HG03039 (cell line): ENCODE data around the gene OPCML.

ENCODE experiments used
- ATAC-seq: cut with Tn5 transposase; IDR thresholded peaks from one replicate; pipeline ENCODE4 v1.9.1; 2021; ENCODE audit warnings: mild to moderate bottlenecking, moderate library complexity; ENCODE audit not compliant: unreplicated experiment

Gene OPCML

DNA sequence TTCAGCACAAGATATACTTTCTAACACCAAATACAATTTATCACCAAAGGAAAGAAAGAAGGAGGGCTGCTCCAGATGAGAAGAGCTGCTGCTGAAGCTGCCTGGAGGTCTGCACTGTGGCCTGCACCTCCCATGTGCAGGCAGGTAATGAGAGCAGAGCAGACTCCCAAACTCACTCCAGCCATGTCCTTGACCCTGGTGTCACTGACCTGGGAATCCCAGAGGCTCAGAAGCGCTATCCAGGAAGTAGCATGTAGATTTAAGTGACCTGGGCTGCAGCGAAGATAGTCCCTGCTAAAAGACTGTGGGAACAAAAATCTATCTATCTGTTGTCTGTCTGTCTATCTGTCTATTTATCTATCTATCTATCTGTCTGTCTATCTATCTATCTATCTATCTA, 816.3 kb downstream of the OPCML start:
- no peak for ATAC-seq

DNA sequence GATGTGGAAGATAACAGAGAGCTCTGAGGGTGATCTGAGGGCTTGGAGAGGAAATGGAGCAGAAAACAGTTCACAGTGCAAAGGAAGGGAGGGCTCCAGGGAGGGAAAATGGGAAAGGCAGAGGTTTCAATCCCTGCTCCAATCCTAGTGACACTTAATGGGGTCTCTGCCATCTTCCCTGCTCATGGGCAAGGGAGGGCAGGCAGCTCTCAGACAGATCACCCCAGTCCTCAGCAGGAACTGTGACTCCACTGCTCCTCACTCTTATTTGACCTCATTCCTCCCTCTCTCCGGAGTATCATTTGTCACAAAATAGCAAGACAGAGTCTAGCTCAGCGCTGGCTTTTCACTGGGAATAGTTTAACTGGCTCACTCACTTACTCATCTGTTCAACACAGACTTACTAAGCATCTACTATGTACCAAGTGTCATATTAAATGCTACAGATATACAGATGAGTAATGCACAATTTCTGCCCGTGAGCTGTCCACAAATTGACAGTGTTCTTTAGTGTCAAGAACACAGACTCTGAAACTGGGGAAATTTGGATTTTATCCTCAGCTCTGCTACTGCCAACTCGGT, 817.4 kb downstream of the OPCML start:
- no peak for ATAC-seq

DNA sequence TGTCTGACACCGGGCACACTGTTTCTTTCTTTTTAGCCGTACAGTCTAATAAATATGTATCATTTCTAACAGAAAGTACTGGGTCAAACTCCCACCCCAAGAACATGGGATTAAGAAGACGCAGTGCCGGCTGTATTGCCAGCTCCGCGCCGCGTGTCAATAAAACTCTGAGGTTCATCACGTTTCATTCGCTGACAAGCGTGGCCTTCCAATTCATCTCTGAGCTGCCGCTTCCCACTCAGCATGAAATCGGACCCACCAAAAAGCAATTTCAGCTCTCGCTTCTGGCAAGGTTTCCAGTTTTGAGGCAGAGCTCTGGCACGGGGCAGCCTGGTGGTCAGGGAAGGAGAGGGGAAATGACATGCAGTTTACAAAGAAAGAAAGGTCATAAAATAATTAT, 819.8 kb downstream of the OPCML start:
- ATAC-seq, result no peak

DNA sequence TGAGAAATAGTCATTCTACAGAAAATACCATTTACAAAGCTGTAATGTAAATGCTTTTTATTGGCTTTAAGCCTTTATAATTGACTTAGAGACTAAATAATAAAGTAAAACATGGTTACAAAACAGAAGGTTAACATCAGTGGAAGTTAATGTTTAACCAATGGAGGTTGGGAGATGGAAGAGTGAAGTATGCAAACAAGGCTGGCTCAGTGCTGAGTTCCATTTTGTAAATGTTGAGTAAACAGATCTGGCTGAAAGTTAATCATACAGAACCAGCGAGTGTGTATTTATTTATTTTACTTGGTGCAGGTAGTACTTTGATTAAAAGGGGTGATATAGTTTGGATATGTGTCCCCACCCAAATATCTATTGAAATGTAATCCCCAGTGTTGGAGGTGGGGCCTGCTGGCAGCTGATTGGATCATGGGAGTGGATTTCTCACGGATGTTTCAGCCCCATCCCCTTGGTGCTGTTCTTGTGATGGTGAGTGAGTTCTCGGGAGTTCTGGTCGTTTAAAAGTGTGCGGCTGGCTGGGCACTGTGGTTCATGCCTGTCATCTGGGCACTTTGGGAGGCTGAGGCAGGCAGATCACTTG, 827.4 kb downstream of the OPCML start:
- no peak for ATAC-seq

DNA sequence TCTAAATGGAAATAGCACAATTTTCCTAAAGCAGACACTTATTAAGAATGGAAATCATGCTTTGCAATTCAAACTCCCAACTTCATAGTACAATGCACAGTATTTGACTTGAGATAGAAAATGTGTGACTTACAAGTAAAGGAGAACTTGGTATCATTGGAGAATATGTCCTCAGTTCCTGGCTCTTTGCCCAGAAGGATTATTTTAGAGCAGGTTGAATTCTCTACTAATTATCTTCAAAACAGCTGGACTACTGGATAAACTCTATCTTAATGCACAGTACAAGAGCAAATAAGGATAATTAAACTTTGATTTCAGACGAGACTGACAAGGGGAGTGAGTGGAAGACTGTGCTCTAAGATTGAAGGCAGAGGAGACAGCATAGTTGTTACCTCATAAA, 839.4 kb downstream of the OPCML start:
- ATAC-seq, result no peak

DNA sequence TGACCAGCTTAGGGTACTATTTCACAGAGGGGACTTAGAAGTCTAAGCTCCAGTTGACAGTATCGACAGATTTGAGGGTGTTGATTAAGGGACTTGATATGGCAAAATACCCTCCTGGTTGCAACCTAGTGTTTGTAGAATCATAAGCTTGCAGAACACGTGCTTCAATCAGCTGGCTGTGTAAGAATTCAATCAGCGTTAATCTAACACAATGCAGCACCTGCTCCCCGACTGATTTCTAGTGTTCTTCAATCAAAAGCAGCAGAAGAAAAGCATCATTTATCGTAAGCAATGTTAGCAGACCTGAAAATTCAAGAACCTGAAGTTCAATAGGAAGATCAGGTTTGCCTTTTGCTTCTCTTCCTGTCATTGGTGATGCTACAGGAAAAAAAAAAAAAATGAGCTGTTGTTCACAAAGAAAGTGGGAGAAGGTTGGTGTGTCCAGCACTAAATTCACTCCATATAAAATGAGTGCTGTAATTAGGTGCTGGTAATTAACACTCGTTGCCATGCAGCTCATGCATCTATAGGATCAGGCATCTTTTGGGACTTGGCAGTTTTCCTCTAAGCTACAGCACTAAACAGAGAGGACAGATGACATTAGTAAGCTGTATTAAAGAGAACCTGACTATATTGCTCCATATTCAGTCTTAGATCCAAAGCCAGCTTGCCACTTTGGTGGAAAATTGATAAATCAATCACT, 840.3 kb downstream of the OPCML start:
- ATAC-seq, result no peak

DNA sequence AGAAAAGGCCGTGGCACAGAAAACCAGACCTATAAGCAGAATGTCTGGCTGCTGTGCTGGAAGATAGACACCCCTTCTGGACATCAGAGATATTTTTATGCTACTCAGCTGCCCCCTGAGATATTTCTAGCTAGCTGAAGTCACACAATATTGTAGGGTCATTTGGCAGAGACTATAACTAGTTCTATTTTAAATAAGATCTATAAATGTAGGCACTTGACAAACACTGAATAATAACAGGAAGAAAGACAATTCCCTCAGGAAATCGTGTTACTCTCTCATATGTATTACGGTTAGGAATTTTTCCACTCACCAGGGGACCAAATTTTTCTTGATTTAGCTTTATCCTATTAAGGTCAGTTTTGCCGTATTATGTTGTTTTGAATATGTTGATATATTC, 845.4 kb downstream of the OPCML start:
- no peak for ATAC-seq

DNA sequence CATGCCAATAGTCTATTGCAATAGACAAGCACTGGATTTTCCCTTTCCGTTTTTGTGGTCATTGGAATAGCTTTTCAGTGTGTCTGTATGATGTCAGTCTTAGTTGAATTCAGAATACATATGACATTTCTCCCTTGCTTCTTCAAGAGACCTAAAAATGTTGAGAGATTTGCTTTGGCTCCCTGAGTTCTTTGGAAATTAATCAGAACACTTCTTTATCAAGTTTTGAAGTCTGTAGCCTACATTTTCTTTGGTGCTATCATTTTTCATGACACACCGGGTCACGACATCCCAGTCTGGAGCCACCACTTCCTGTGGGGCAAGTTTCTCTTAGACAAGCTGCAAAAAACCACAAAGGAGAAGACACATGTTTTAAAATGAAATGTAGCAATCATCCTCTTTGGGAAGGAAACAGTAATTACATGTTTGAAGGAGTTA, 847.1 kb downstream of the OPCML start:
- no peak for ATAC-seq

DNA sequence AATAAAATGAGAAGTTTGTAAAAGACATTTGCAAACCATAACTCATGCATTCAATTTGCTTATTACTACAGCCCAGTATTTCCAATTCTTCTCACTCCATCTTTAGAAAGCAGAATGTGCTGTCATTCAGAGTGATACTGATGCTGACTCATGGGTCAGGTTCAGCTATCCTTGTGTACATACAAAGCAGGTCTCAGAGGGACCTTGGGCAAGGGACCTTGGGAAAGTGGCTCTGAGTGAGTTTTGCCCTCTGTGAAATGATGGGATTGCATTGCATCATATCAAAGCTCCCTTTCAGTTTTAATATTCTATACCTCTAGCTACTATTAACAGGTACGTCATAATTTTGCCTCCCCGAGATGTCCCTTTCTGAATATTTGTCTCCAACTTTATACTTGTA, 848.7 kb downstream of the OPCML start:
- no peak for ATAC-seq

DNA sequence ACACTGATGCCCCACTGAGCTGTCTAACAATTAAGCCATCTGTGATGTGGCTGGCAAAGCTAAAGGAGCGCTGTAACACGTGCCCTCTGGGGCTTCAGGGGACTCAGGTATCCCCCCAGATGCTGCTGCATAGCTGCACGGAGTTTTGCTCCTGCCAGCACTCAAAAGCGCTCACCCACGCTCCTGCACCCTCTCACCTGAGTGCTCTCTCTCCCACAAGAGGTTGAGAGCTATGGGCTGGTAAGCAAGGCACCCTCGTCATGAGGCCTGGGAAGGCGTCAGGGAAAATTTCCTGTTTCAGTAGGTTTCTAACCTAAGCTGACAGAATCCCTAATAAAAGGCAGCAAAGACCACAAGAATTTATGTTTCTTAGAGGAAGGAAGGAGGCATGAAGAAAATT, 850.3 kb downstream of the OPCML start:
- no peak for ATAC-seq

DNA sequence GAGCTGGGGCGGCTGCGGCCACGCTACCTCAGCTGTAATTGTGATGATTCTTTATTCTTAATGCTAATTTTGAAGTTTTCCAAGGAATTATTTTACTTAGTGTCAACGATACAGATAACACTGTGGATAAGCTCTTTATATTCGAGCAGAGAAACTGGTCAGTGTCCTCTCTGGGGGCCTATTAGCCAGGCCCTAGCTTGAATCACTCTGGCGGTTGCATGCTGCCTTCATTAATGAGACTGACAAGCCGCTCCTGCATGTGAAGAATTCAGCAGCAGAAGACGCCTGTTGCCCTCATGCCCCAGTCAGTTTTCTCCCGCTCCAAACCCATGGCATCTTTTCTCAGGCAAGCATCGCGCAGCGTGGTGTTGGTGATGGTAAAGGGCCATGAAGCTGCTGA, 851.7 kb downstream of the OPCML start:
- no peak for ATAC-seq

DNA sequence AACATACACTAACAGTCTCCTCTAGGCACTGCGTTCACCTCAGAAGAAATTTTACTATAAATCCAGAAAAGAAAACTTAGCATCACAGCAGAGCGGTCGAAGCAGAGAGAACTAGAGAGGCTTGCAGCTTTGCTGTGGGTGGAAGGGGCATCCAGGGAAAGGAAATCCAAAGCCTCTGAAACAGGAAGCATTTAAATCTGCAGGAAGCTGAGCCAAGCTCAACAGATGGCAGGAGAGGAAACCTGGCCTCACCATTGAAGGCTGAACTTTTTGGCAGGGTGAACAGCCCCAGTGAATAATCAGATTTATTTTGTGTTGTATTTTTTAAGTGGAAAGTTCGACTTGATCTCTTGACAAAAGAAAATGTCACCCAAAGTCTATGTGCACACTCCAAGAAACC, 858.1 kb downstream of the OPCML start:
- ATAC-seq, result no peak

DNA sequence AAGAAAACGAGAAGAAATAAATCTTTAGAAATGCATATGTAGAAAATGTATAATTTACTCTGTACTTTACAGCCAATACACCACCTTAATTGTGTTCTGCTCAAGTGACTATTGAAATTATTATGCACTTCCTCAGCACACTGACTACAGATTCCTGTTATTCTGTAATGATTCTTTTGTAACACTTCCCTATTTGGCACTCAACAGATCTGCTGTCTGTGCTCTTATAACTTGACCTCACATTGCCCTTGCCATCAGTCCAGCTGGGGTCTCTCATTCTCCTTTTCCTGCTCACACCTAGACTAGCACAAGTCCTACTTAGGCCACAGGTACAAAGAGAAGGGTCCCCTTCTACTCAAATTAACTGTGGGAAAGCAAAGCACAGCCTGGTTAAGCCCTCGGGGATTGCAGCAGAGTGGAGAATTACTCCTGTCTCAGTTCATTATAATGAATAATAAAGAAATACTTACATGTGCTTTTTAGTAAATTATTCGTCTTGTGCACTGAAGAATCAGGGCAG, 860.4 kb downstream of the OPCML start:
- no peak for ATAC-seq

DNA sequence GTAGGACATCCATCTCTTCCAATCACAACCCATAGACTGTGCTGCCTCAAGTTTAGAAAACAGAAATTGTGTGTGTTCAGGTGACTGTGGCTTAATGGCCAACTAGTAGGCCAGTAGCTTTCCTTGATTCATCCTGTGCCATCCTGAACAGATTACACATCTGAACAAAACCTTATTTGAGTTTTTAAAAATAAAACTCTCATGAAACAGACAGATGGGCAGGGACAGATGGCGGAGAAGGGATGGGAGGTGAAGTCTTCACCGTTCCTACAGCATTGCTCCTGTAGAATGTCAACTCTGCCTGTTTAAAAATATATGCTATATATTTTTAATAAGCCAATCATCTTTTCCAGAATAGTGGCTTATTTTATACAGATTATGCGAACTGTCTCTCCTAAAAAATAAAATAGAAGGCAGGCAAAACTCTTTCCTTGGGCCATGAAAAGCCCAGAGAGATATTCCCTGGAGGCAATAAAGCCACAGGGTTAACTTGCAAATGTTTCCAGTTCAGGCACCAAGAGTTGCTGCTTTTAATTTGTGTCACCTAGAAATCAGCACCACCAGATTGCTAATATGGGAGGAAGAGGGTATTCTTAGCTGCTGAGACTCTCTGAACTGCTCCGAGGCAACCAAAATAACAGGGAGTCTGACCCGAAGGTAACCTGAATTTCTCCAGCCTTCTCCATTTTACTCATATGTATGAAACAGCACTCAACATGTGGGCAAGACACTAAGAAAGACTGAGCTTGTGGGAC, 861.2 kb downstream of the OPCML start:
- ATAC-seq, result no peak

DNA sequence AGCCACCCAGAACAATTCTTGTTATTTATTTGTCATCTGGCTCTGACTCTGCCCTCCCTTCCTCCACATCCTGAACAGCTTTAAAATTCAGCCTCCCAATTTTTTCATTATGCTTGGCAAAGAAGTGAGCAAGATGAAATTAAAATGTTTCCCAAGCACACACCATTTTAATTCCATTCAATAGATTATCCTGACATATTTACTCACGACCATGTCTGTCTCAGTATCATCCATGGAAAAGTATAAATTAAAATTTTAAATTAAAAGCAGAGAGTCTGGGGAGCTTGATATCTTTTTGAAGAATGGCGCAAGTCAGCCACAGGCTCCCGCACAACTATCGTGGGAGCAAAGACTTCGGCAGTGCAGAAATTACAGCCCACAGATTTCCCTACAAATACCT, 862.4 kb downstream of the OPCML start:
- no peak for ATAC-seq

DNA sequence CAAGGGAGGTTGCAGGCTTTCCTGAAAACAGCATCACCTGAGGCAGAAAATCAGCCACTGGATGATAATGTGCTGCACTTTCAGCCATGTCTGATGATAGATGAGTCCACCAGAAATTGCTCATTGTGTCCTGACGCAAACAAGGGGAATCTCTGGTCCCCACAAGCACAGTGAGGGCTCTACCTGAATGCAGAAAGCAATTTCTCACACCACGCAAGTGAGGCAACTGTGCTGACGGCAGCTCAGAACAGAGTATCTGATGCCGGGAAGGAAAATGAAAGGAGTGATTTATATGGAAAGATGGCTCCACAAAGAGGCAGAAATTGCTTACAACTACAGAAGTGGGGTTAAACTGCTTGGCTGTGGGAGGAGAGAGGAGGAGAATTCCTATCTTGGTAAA, 867.1 kb downstream of the OPCML start:
- ATAC-seq, result no peak

DNA sequence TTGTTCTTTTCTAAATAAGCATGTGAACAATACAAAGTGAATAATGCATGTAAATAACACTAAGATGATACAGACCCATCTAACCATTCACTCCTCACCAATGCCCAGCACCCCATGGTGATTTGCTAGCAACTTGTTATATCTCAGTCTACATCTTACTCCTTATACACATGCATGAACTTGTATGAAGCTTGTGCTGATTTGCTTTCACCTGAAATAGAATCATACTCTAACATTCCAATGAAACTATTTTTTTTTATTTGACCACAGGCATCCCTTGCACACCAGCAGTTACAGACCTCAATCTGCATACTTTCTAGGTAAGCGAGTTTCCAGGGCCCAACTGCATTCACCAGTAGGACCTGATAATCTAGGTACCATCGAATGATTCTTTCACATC, 873.6 kb downstream of the OPCML start:
- ATAC-seq, result no peak

DNA sequence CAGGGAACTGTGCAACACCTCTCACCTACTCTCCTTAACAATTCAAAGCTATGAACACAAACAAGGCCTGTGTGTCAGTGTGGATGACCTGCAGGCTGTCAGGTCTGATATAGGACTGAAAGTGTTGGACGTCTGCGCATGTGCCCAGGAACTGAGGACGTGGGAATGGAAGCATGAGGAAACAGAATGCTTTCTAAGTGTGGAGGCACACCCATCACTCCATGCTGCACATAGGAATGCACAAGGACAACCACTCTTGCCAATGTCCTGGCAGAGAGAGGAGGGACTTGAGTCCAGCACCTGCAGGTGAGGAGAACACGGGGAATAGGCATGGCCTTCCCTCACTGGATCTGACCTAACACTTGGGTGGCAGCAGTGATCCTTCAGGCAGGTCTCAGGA, 874.3 kb downstream of the OPCML start:
- ATAC-seq, result no peak

DNA sequence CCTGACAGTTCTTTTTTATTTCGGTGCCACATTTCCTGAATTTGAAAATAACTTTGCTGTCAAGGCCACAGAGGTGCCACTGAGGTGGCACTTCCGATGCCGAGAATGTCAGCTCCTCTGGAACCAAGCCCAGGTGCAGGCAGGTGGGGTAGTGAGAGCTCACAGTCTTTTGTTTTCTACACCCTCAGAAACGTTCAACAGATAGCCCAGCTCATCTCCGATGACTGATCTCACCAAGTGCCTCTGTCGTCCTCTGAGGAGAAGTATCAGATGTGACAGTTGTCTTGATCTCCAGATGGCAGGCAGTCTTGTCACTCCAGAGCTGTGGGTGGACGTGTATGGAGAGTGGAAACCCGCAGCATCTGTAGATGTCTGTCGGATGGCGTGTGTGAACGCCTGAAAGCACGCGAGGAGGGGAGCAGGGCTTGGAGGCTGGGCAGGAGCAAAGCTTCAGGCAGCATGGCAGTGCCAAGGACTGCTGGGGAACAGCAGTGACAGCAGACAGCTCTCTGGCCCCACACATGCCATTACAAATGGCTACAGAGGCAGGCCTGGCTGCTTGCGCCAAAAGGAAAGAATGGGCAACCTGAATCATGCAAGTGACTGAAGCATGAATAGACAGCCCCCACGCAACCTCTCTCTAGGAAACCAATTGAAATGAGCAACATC, 877.0 kb downstream of the OPCML start:
- ATAC-seq, result no peak

DNA sequence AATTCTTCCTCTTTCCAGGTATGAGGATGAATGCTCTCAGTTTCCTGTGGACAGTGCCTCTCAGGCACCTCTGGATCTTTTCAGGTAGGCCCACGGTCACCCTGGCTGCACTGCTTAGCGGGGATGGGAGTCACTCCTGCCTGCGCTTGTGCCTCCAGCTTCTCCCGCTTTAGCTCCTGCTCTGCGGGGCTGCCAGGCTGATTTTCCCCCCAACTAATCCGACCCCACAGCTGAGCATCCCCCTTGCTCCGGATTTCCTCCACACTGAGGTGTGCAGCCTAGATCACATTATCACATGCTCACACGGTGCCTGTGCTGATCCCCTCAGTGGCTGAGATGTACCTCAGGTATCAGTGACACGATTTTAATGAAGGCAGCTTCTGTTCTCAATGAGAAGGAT, 879.1 kb downstream of the OPCML start:
- ATAC-seq, result no peak
